Parietal lobe (tissue), 2 donors: ENCODE results near the gene MICU1. TPM values are rescaled to one million over a fixed set of nuclear protein-coding genes. Genes with fewer than 3 reads are reported as not detected.

Experiments used
- small RNA-seq: library from RNA; depleted of rRNA; stranded (forward); fragments of <200 nt; gene quantifications from one replicate; pipeline ENCODE3, GENCODE V24; 2014; ENCODE audit warnings: low replicate concordance
- total RNA-seq: library from RNA; depleted of rRNA; stranded (reverse); fragments of >200 nt; gene quantifications from one replicate; pipeline ENCODE4 v1.2.3, GENCODE V29; 2014

Gene MICU1
- total RNA-seq: 88.6 TPM

DNA sequence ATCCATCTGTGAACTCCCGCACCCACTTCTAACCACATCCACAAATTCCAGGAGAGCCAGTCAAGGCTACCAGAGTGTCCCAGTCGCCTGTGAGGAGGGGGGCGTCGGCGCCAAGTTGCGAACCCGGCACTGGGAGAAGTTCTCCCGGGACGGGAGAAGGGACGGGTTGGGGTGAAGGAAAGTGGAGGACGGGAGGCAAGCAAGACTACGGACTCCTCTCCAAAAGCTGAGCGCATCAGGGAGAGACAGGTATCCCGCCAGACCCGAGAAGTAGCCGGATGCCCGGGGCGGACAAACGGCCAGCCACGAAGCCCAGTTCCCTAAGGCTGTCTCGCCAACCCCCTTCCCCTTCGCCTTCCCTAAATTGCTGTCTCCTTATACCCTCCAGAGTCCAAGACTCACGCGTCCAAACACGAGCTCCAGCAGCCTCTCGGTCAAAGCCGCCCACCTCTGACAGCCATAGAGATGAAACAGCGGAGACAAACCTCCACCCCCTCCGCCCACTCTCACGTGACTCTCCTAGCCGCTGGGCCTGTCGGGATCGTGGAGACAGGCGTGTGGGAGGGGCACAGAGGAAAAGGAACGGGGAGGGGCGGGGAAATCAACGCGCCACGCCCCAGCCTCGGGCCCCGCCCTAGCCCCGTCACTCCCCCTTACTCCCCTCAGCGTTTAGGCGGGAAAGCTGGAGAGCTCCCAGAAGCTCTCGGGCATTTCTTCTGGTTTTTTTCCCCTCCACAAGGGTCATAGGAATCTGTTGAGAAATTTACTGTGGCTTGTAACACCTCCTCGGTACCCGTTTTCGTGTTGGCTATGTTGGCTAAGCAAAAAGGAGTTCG is at the start of gene MICU1:
Gene MICU1, minus strand, starts transcription at position 472 of the 836 bp plus-strand sequence. CDS start 59,286 bp downstream, outside the sequence.

GRCh38 chr10:72354356-72355213 is 271.3 kb downstream of the MICU1 start, which contains the start of gene DNAJB12:
Gene DNAJB12, minus strand, starts transcription at chr10:72354919. Its CDS starts 22 bp downstream, at chr10:72354897.

Small RNA genes lying within 50 kb of the gene (small RNA-seq; reads per million reads assigned to genes)
- gene AL513185.2 (not detected), gene HMGN2P34 (not detected), gene RF00019 (not detected), gene RN7SL840P (not detected), gene RNU6-805P (not detected)

Other genes starting within 250 kb of the MICU1 start
- gene MCU, start 66.1 kb upstream of the MICU1 start, total RNA-seq: 39.1 TPM